IPS-15b (cell line): Measurements from ENCODE around the gene RRP1B.

Experiments used
- H3K27me3 ChIP-seq: one replicate; pipeline ENCODE4 v1.6.1; 2013; ENCODE audit warnings: low read length; ENCODE audit not compliant: control insufficient read depth, insufficient read depth
- H3K36me3 ChIP-seq: one replicate; pipeline ENCODE4 v1.6.1; 2013; ENCODE audit warnings: low read length; ENCODE audit not compliant: control insufficient read depth, insufficient read depth
- H3K4me1 ChIP-seq: one replicate; pipeline ENCODE4 v1.6.1; 2013; ENCODE audit warnings: mild to moderate bottlenecking, low read length; ENCODE audit not compliant: control insufficient read depth, insufficient read depth
- H3K4me3 ChIP-seq: one replicate; pipeline ENCODE4 v1.5.1; 2013; ENCODE audit warnings: low read depth, low read length
- H3K9ac ChIP-seq: one replicate; pipeline ENCODE4 v1.6.1; 2013; ENCODE audit warnings: low read depth, mild to moderate bottlenecking, low read length
- H3K9me3 ChIP-seq: one replicate; pipeline ENCODE4 v1.6.1; 2013; ENCODE audit warnings: mild to moderate bottlenecking, low read length; ENCODE audit not compliant: control insufficient read depth, insufficient read depth

The RRP1B gene

DNA sequence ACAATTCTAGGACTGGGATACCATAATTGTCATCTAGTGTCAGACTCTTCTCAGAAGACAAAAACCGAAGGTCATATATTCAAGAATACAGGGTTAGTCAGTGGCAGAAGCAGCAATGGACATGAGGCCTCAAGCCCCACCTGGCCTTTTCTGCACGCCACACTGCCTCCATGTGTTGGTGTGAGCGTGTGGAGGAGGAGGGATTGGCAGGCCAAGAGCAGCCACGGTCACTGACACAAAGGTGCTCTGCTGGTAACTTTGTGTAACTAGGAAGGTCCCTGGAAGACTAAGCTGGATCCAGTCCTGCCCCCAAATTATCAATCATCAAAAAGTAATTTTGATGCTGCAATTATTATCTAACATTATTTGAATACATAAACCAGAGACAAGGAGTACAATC is 35.0 kb upstream of the RRP1B start:
- Histone ChIP-seq H3K36me3 (no peaks in the 10 kb centered on the region), H3K9ac (no peak overlapping the region), H3K4me3 (no peak overlapping the region), H3K9me3 (no peaks in the 10 kb centered on the region), H3K4me1 (no peaks in the 10 kb centered on the region), H3K27me3 (no peaks in the 10 kb centered on the region)

DNA sequence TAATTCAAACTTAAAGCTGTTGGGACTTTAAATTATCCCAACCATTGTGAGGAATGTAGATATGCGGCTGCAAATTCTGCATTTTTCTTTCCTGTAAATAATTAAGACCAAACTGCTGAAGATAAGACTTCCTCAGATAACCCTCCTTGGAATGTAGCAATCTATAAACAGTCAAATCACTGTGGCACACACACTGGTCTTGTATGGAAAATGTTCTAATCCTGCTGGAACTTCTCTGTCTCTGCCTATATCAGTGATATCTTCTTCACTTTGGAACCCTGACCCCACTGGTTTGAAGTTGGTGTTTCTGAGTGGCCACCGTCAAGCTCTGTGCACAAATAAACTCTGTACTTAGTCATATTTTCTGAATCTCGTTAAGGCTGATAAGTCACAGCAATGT is 33.0 kb upstream of the RRP1B start:
- Histone ChIP-seq H3K4me1 (no peaks in the 10 kb centered on the region), H3K4me3 (no peak overlapping the region), H3K36me3 (no peaks in the 10 kb centered on the region), H3K9ac (no peak overlapping the region), H3K9me3 (no peaks in the 10 kb centered on the region), H3K27me3 (no peaks in the 10 kb centered on the region)

DNA sequence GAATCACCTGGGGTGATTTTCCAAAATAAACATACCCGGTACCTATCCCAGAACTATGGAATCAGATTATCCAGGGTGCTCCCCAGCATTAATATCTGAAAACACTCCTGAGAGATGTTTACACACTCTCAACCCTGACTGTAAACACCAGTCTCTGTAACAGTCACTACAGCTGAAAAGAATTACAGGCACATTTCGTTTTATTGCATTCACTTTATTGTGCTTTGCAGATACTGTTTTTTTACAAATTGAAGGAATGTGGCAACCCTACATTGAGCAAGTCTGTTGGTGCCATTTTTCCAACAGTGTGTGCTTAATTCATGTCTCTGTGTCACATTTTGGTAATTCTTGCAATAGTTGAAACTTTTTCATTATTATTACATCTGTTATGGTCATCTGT is 31.8 kb upstream of the RRP1B start:
- Histone ChIP-seq H3K9me3 (no peaks in the 10 kb centered on the region), H3K4me3 (no peak overlapping the region), H3K9ac (no peak overlapping the region), H3K36me3 (no peaks in the 10 kb centered on the region), H3K27me3 (no peaks in the 10 kb centered on the region), H3K4me1 (no peaks in the 10 kb centered on the region)

DNA sequence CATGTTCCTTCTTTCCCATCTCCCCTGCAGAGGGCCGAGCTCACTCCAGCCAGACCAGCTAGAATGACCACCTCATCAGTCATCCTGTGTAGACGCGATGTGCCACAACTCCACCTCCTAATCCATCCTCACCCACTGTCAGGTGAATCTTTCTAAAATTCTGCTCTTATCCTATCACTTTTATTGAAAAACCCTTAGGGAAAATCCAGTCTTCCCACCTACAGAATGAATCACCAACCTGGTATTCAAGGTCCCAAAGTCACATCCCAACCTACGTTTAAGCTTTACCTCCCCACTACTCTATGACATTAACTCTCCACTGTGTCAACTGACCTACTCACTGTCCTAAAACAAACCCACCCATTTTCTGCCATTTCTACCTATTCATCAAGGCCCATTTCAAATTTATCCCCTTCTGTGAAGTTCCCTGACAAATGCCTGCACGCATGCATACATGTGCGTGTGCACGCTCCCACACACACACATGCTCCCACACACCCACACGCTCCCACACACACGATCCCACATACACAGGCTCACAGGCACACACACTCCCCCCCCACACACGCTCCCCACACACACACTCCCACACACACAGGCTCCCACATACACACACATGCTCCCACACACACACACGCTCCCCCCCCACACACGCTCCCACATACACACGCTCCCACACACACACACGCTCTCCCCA is 27.8 kb upstream of the RRP1B start:
- H3K27me3 ChIP-seq, result no peaks in the 10 kb centered on the region
- no peaks in the 10 kb centered on the region for H3K36me3 ChIP-seq
- no peak overlapping the region for H3K4me3 ChIP-seq
- H3K4me1 ChIP-seq, result no peaks in the 10 kb centered on the region
- no peaks in the 10 kb centered on the region for H3K9me3 ChIP-seq
- no peak overlapping the region for H3K9ac ChIP-seq

DNA sequence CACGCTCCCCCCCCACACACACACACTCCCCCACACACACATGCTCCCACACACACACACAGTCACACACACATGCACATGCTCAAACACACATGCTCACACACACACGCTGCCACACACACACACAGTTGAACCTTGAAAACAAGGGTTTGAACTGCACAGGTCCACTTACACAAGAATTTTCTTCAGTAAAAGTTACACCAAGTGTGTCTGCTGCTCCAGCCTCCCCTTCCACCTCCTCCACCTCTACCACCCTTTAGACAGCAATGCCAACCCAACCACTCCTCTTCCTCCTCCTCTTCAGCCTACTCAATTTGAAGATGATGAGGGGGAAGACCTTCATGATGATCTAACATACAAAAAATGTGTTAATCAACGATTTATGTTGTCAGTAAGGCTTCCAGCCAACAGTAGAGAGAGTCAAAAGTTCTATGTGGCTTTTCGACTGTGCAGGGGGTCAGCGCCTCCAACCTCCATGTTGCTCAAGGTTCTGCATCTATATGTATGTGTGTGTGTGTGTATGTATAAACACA is 26.9 kb upstream of the RRP1B start:
- H3K36me3 ChIP-seq, result no peaks in the 10 kb centered on the region
- H3K4me3 ChIP-seq, result no peak overlapping the region
- H3K27me3 ChIP-seq, result no peaks in the 10 kb centered on the region
- H3K9ac ChIP-seq, result no peak overlapping the region
- H3K9me3 ChIP-seq, result no peaks in the 10 kb centered on the region
- H3K4me1 ChIP-seq, result no peaks in the 10 kb centered on the region

DNA sequence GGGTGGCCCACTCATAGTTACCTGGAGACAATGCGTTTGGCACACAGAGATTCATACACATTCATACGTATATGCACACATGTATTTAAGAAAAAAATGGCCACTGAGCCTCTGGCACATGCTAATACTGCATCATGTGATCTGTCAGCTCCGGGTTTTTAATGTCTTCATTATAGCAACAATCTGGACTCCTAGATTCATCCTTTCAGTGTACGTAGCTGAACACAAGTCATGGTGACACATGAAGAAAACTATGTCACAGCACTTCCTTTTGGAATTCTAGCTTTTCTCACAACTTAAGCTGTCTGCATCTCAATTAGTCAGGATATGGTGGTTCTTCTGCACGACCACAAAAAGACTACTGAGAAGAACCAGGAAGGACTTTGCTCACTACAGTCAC is 24.7 kb upstream of the RRP1B start:
- H3K4me1 ChIP-seq, result no peaks in the 10 kb centered on the region
- H3K9me3 ChIP-seq, result no peaks in the 10 kb centered on the region
- no peaks in the 10 kb centered on the region for H3K27me3 ChIP-seq
- no peak overlapping the region for H3K9ac ChIP-seq
- H3K4me3 ChIP-seq, result no peak overlapping the region
- no peaks in the 10 kb centered on the region for H3K36me3 ChIP-seq

DNA sequence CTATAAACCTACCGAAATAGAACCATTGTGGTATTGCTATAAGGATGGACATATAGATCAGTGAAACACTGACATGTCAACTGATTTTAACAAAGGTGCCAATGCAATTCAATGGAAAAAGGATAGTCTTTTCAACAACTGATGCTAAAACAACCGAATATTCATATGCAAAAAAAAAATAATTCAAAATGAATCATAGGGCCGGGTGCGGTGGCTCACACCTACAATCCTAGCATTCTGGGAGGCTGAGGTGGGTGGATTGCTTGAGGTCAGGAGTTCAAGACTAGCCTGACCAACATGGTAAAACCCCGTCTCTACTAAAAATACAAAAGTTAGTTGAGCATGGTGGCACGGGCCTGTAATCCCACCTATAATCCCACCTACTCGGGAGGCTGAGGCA is 23.9 kb upstream of the RRP1B start:
- H3K9me3 ChIP-seq, result no peaks in the 10 kb centered on the region
- H3K27me3 ChIP-seq, result no peaks in the 10 kb centered on the region
- H3K4me1 ChIP-seq, result no peaks in the 10 kb centered on the region
- no peak overlapping the region for H3K4me3 ChIP-seq
- no peak overlapping the region for H3K9ac ChIP-seq
- no peaks in the 10 kb centered on the region for H3K36me3 ChIP-seq

DNA sequence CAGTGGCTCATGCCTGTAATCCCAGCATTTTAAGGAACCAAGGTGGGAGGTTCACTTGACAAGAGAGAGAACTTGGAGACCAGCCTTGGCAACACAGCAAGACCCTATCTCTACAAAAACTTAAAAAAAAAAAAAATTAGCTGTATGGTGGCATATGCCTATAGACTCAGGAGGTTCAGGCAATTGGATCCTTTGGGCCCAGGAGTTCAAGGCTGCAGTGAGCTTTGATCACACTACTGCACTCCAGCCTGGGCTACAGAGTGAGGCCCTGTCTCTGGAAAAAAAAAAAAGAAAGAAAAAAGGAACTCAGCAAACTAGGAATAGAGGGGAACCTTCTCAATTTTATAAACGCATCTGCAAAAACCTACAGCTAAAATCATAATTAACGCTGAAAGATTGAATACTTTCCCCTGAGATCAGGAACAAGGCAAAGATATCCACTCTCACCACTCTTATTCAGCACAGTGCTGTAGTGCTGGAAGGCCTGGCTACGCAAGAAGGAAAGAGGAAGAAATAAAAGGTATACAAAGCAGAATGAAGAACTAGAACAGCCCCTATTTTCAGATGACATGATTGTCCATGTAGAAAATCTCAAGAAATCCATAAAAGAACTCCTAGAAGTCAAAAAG is 21.7 kb upstream of the RRP1B start:
- no peaks in the 10 kb centered on the region for H3K27me3 ChIP-seq
- H3K4me3 ChIP-seq, result no peak overlapping the region
- H3K4me1 ChIP-seq, result no peaks in the 10 kb centered on the region
- no peaks in the 10 kb centered on the region for H3K36me3 ChIP-seq
- no peaks in the 10 kb centered on the region for H3K9me3 ChIP-seq
- H3K9ac ChIP-seq, result no peak overlapping the region

DNA sequence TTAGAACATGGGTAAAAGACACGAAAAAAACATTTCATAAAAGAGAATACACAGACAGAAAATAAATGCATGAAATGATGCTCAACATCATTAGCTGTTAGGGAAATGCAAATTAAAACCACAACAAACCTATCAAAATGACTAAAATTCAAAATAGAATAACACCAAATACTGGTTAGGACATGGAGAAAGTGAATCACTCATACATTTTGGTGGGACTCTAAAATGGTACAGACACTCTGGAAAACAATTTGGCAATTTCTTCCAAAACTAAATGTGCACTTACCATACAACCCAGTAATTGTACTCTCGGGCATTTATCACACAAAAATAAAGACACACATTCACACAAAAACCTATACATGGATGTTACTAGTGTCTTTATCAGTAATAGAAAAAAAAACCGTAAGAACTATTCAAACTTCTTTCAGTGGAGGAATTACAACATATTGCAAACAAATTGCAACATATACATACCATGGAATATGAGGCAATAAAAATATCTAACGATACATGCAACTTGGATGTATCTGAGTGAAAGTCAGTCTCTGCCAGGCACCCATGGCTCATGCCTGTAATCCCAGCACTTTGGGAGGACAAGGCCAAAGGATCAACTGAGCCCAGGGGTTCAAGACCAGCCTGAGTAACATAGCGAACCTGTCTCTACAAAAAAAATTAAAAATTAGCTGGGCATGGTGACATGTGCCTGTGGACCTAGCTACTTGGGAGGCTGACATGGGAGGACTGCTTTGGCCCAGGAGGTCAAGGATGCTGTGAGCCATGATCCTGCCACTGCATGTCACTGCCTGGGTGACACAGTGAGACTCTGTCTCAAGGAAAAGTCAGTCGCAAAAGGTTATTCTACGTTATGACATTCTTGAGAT is 19.6 kb upstream of the RRP1B start:
- no peaks in the 10 kb centered on the region for H3K27me3 ChIP-seq
- H3K4me1 ChIP-seq, result no peaks in the 10 kb centered on the region
- no peaks in the 10 kb centered on the region for H3K9me3 ChIP-seq
- no peaks in the 10 kb centered on the region for H3K36me3 ChIP-seq
- H3K9ac ChIP-seq, result no peak overlapping the region
- no peak overlapping the region for H3K4me3 ChIP-seq

GRCh38 chr21:43640400-43640799 is 19.0 kb upstream of the RRP1B start:
- Histone ChIP-seq H3K9me3 (no peaks in the 10 kb centered on the region), H3K4me3 (no peak overlapping the region), H3K27me3 (no peaks in the 10 kb centered on the region), H3K9ac (no peak overlapping the region), H3K4me1 (no peaks in the 10 kb centered on the region), H3K36me3 (no peaks in the 10 kb centered on the region)

DNA sequence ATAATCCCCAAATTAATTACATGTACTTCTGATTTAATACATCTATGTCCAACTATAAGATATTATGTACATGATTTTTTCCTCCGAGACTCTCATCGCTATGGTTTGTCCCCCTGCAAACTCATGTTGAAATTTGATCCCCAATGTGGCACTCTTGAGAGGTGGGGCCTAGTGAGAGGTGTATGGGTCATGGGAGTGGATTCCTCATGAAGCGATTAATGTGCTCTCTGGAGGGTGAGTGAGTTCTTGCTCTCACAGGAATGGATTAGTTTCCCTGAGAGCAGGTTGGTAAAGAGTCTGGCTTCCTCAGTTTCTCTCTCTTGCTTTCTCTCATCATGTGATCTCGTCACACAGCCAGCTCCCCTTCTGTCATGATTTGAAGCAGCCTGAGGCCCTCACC is 16.2 kb upstream of the RRP1B start:
- Histone ChIP-seq H3K4me1 (peaks cover 5% of the 10 kb centered on the region), H3K4me3 (no peak overlapping the region), H3K9ac (no peak overlapping the region), H3K9me3 (no peaks in the 10 kb centered on the region), H3K36me3 (no peaks in the 10 kb centered on the region), H3K27me3 (no peaks in the 10 kb centered on the region)
